ENCODE data around the gene RAB33B.

DNA sequence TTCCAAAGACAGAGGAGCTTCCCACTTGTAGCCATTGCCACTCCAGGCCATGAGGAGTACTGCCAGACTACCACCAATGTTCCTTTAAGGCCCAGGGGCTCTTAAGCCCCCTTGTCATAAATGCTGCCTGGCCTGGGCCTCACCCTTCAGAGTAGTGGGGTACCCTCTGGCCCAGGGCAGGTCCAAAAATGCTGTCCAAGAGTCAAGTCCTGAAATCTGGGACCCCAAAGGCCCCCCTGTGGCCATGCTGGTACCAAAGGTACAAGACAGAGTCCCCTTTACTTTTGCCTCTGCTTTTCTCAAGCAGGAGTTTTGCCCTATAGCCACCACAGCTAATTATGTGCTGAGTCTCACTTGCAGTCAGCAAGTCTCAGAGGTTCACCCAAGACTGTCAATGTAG, 16.4 kb downstream of the RAB33B start:
- TF ChIP-seq TAF1 (IDR thresholded peaks at IDR 0.05; ENCODE audit: low read depth, low read length) (no peak), POLR2AphosphoS5 (IDR thresholded peaks at IDR 0.05; ENCODE audit: low read depth, low read length) (no peak), POLR2A (IDR thresholded peaks at IDR 0.05; ENCODE audit: low read depth, low read length) (no peak)

Measured in GM12891 (cell line).